GM12872 (cell line): ENCODE measurements around the gene PDE8B.

Experiments
- TF ChIP-seq, protein P1 (sequence below): IDR thresholded peaks from 3 replicates; pipeline ENCODE4 v1.5.1; 2011; ENCODE audit warnings: low read depth, mild to moderate bottlenecking, low read length, moderate library complexity; ENCODE audit not compliant: insufficient read depth

The PDE8B gene

DNA sequence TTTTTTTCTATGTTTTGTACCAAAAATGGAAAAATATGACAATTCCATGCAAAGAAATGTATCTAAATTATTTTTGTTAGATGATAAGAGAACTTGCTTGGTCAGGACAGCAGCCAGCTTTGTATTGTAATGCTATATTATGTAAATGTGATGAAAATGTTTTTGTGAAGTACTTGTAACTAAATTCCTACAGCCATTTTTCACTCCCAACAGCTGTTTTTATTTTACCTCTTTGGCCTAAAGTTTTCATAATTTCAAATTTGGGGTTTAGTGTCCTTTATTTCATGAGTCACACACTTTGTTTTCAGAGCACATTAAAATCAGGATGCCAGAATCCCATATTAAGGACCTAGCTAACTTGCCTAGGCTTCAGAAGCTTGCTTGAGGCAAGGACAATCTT lies 217.5 kb downstream of the PDE8B start:
- TF ChIP-seq, protein P1, sequence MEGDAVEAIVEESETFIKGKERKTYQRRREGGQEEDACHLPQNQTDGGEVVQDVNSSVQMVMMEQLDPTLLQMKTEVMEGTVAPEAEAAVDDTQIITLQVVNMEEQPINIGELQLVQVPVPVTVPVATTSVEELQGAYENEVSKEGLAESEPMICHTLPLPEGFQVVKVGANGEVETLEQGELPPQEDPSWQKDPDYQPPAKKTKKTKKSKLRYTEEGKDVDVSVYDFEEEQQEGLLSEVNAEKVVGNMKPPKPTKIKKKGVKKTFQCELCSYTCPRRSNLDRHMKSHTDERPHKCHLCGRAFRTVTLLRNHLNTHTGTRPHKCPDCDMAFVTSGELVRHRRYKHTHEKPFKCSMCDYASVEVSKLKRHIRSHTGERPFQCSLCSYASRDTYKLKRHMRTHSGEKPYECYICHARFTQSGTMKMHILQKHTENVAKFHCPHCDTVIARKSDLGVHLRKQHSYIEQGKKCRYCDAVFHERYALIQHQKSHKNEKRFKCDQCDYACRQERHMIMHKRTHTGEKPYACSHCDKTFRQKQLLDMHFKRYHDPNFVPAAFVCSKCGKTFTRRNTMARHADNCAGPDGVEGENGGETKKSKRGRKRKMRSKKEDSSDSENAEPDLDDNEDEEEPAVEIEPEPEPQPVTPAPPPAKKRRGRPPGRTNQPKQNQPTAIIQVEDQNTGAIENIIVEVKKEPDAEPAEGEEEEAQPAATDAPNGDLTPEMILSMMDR, result no peak

DNA sequence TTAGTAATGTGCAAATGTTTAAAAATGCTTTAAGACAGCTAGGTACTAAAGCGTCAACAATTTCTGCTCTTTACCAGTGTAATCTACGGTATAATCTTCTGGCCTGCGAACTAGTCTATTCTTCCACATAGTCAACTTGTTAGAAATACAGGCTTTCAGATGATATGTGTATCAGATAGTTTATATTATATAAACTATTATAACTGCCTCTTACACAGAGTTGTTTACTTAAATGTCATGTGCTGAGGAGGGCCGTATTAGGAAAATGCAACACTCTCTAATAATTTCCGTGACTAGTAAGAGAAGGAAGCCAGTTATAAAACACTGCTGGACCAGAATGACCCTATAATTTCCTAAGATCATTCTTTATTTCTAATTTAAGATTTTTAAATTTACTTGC lies 218.0 kb downstream of the PDE8B start:
- TF ChIP-seq, protein P1, result no peak

DNA sequence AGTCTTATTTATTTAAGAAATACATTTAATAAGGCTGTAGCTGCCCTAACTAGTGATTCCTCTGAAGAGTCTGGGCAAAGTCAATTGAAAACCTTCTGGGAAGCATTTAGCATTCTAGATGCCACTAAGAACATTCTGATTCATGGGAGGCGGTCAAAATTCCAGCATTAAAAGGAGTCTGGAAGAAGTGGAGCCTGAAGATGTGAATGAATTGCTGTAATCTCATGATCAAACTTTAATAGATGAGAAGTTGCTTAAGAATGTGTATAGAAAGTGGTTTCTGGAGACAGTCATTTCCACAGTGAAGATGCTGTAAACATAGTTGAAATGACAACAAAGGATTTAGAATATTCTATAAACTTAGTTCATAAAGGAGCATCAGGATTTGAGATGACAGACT lies 220.2 kb downstream of the PDE8B start:
- TF ChIP-seq, protein P1, result no peak

DNA sequence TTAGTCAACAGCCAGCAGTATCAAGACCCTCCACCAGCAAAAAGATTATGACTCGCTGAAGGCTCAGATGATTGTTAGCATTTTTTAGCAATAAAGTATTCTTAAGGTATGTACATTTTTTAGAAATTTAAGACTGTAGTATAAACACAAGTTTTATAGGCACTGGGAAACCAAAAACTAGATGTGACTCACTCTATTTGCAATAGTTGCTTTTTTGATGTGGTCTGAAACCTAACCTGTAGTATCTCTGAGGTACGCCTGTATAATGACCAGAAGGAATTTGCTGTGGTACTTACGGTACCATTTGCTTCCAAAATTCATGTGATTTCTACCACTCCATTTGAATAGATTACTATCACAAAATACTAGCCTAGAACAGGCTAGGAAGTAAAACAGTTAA lies 220.8 kb downstream of the PDE8B start:
- TF ChIP-seq, protein P1, result no peak

DNA sequence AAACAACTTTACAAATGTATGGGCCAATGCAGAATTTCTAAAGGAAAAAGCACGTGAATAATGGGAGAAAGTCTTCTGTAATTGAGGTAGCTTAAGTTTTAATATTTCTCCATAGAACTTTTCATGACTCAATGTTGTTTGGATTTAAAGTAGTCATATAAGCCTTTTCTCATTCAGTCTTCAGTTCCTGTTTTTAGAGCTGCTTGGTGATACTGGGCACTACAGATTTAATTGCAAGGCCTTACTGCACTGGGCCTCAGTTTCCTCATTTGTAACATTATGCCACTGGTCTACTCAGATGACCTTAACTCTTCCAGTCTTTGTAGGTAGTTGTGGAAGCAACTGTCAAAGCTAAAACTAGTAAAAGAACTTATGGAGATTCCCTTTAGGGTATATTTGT lies 221.2 kb downstream of the PDE8B start:
- TF ChIP-seq, protein P1, result no peak

DNA sequence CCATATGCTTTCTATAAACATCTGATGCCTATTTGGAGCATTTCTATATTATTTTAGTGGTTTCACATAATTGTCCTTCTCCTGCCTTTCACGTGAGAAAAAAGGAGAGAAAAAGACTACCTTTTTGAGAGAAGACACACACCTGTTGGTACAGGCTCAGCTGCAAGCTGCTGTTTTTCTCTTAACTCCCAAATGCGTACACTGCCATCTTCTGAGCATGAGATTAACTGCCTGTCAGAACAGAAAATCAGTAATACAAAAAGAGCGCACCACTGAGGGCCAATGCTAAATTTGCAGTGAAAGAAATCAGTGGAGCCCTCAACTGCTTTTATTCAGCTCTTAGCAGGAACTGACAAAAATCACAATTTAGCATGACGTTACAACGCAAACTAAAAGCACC lies 226.7 kb downstream of the PDE8B start:
- TF ChIP-seq, protein P1, result no peak

DNA sequence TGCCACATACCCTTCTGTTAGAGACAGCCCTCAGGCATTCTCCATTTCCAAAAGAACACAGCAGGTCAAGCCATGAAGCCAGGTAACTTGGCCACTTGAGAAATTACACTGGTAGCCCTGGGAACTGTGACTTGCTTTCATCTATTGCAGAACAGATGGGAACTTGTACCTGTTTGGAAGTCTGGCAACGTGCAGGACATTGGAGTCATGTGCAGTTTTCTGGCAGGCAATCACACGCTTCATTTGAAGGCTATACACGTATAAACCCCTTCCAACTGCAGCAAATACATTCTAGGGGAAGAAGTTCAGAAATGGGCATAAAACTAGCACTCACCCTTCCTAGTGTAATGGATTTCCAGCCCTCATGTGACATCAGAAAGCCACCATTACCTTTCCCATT lies 227.6 kb downstream of the PDE8B start:
- TF ChIP-seq, protein P1, result no peak

DNA sequence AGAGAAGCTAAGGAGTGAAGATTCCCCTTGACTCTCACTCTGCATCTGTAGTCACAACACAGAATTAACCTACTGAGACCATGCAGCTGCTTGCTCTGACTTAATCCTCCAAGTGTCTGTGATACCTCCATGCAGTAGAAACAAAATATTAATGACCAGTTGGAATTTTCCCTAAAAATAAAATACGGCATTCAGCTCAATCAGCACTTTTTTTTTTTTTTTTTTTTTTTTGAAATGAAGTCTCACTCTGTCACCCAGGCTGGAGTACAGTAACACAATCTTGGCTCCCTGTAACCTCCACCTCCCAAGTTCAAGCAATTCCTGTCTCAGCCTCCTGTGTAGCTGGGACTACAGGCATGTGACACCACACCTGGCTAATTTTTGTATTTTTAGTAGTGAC lies 233.2 kb downstream of the PDE8B start:
- TF ChIP-seq, protein P1, result no peak
